GM23248 (cell line): Measurements from ENCODE around the gene PRKCQ. TPM values are rescaled to one million over a fixed set of nuclear protein-coding genes. Genes with fewer than 3 reads are reported as not detected.

Experiments
- DNase-seq: peaks from one replicate; pipeline ENCODE4 v3.0.0-alpha.2; 2015
- H2AFZ ChIP-seq: fragments of 200-600 bp; sonication (generic); 2 replicates; pipeline ENCODE4 v1.6.1; 2016; ENCODE audit warnings: antibody characterized with exemption
- H3F3A ChIP-seq: fragments of 200-600 bp; sonication (generic); 2 replicates; pipeline ENCODE4 v1.6.1; 2016; ENCODE audit warnings: mild to moderate bottlenecking, antibody characterized with exemption, mixed run types; ENCODE audit not compliant: insufficient read depth
- H3K27ac ChIP-seq: fragments of 200-600 bp; sonication (generic); 2 replicates; pipeline ENCODE4 v1.5.1; 2016; ENCODE audit warnings: mild to moderate bottlenecking
- H3K27me3 ChIP-seq: fragments of 200-600 bp; sonication (generic); replicated peaks from 2 replicates; pipeline ENCODE4 v1.6.1; 2016; ENCODE audit warnings: mild to moderate bottlenecking; ENCODE audit not compliant: insufficient read depth
- H3K36me3 ChIP-seq: fragments of 200-600 bp; sonication (generic); 2 replicates; pipeline ENCODE4 v1.6.1; 2016; ENCODE audit warnings: low read depth, mild to moderate bottlenecking
- H3K4me1 ChIP-seq: fragments of 200-600 bp; sonication (generic); 2 replicates; pipeline ENCODE4 v1.6.1; 2016; ENCODE audit warnings: mild to moderate bottlenecking; ENCODE audit not compliant: insufficient read depth
- H3K4me2 ChIP-seq: fragments of 200-600 bp; sonication (generic); one replicate; pipeline ENCODE4 v1.6.1; 2016; ENCODE audit warnings: mild to moderate bottlenecking; ENCODE audit not compliant: unreplicated experiment
- H3K4me3 ChIP-seq: fragments of 200-600 bp; sonication (generic); 2 replicates; pipeline ENCODE4 v1.5.1; 2016; ENCODE audit warnings: mild to moderate bottlenecking
- H3K79me2 ChIP-seq: fragments of 200-600 bp; sonication (generic); 2 replicates; pipeline ENCODE4 v1.6.1; 2016; ENCODE audit warnings: mild to moderate bottlenecking; ENCODE audit not compliant: insufficient read depth
- H3K9ac ChIP-seq: fragments of 200-600 bp; sonication (generic); 2 replicates; pipeline ENCODE4 v1.6.1; 2016; ENCODE audit warnings: mild to moderate bottlenecking
- H3K9me2 ChIP-seq: fragments of 200-600 bp; sonication (generic); 2 replicates; pipeline ENCODE4 v1.6.1; 2016; ENCODE audit warnings: mixed run types, mild to moderate bottlenecking, moderate library complexity; ENCODE audit not compliant: insufficient read depth
- H3K9me3 ChIP-seq: fragments of 200-600 bp; sonication (generic); one replicate; pipeline ENCODE4 v1.6.1; 2017; ENCODE audit warnings: low read depth
- H4K20me1 ChIP-seq: fragments of 200-600 bp; sonication (generic); 2 replicates; pipeline ENCODE4 v1.6.0; 2016; ENCODE audit not compliant: insufficient read depth
- EZH2 ChIP-seq: fragments of 200-600 bp; sonication (generic); IDR thresholded peaks from 2 replicates; pipeline ENCODE4 v1.6.1; 2018; ENCODE audit warnings: antibody characterized with exemption, mild to moderate bottlenecking; ENCODE audit not compliant: insufficient read depth, poor library complexity, severe bottlenecking
- EZH2phosphoT487 ChIP-seq: fragments of 200-600 bp; sonication (generic); IDR thresholded peaks from 2 replicates; pipeline ENCODE4 v1.6.1; 2018; ENCODE audit warnings: antibody characterized with exemption, moderate library complexity, mild to moderate bottlenecking, low read depth; ENCODE audit not compliant: insufficient read depth
- WGBS, 2 experiments: methylation state at CpG; one replicate each; pipeline ENCODE4 v1.1.6; 2015 to 2017; ENCODE audit warnings: low lambda C conversion rate in 2 of 2, low coverage in 1 of 2; ENCODE audit errors: missing lambda C conversion rate in 2 of 2; 5-methylcytosine and 5-hydroxymethylcytosine counted together
- in situ Hi-C: fragments of 300-500 bp; cut with MboI; formaldehyde crosslinking; loops from 2 replicates; pipeline ENCODE4 v1.15.0; 2020
- polyA plus RNA-seq: library from polyadenylated mRNA; unstranded; fragments of >200 nt; fragmentation: Nextera tagmentation; extraction: Ambion mirVana; gene quantifications from 2 replicates; pipeline ENCODE4 v1.2.1, GENCODE V29; 2016
- total RNA-seq: library from RNA; depleted of rRNA; stranded (reverse); fragments of >200 nt; shearing (Covaris generic); gene quantifications from 2 replicates; pipeline ENCODE4 v1.2.3, GENCODE V29; 2014

PRKCQ gene
- total and polyA plus RNA-seq, 2 experiments from 2014 or later = not detected

- Histone ChIP-seq H2AFZ (no peak overlapping the region), H3K4me2 (no peak overlapping the region), H3K36me3 (no peaks in the 10 kb centered on the region), H3F3A (no peaks in the 10 kb centered on the region), H4K20me1 (no peaks in the 10 kb centered on the region), H3K9ac (no peak overlapping the region), H3K27ac (no peak overlapping the region), H3K79me2 (no peaks in the 10 kb centered on the region), H3K4me3 (no peak overlapping the region), H3K9me2 (no peaks in the 10 kb centered on the region), H3K4me1 (no peaks in the 10 kb centered on the region), H3K27me3 (peaks cover 2% of the 10 kb centered on the region; the same call in 1 of the 2 replicates), H3K9me3 (no peaks in the 10 kb centered on the region)
- TF ChIP-seq EZH2 (no peak), EZH2phosphoT487 (no peak)
- DNase-seq = no peak
- in situ Hi-C loops = no loop called here
- WGBS, 2 experiments = 9 to 15% methylated on average over 4 of the region's 4 CpGs
Measured at GRCh38 chr10:6501931-6502330, 78.1 kb downstream of the PRKCQ start.

- no peak overlapping the region for H3K4me3 ChIP-seq
- no peak overlapping the region for H3K27ac ChIP-seq
- no peak overlapping the region for H3K9ac ChIP-seq
- H4K20me1 ChIP-seq = no peaks in the 10 kb centered on the region
- H3K4me2 ChIP-seq = no peak overlapping the region
- no peaks in the 10 kb centered on the region for H3K4me1 ChIP-seq
- no peaks in the 10 kb centered on the region for H3K79me2 ChIP-seq
- no peaks in the 10 kb centered on the region for H3K9me2 ChIP-seq
- H3K36me3 ChIP-seq = no peaks in the 10 kb centered on the region
- H3K9me3 ChIP-seq = no peaks in the 10 kb centered on the region
- H2AFZ ChIP-seq = no peak overlapping the region
- H3F3A ChIP-seq = no peaks in the 10 kb centered on the region
- TF ChIP-seq EZH2phosphoT487 (no peak), EZH2 (no peak)
- peaks cover 6% of the 10 kb centered on the region; the same call in 1 of the 2 replicates for H3K27me3 ChIP-seq
- in situ Hi-C loops = no loop called here
- no peak for DNase-seq
Measured at GRCh38 chr10:6499974-6500373, 80.1 kb downstream of the PRKCQ start.

GRCh38 chr10:6498771-6499170, 81.3 kb downstream of the PRKCQ start:
- H3K27me3 ChIP-seq = peaks cover 6% of the 10 kb centered on the region; the same call in 1 of the 2 replicates
- no peak overlapping the region for H3K4me3 ChIP-seq
- H3K4me1 ChIP-seq = no peaks in the 10 kb centered on the region
- DNase-seq = no peak
- H3K9ac ChIP-seq = no peak overlapping the region
- H3K27ac ChIP-seq = no peak overlapping the region
- no peaks in the 10 kb centered on the region for H3K9me3 ChIP-seq
- no peak overlapping the region for H3K4me2 ChIP-seq
- H3K36me3 ChIP-seq = no peaks in the 10 kb centered on the region
- no peaks in the 10 kb centered on the region for H3F3A ChIP-seq
- TF ChIP-seq EZH2phosphoT487 = no peak
- TF ChIP-seq EZH2 = no peak
- 86 to 87% methylated on average over 2 of the region's 2 CpGs for whole genome bisulfite sequencing, 2 experiments
- no peak overlapping the region for H2AFZ ChIP-seq
- H3K79me2 ChIP-seq = no peaks in the 10 kb centered on the region
- in situ Hi-C loops = no loop called here
- no peaks in the 10 kb centered on the region for H4K20me1 ChIP-seq
- no peaks in the 10 kb centered on the region for H3K9me2 ChIP-seq

- no peaks in the 10 kb centered on the region for H4K20me1 ChIP-seq
- in situ Hi-C loops = no loop called here
- H3K9ac ChIP-seq = no peak overlapping the region
- H2AFZ ChIP-seq = no peak overlapping the region
- no peaks in the 10 kb centered on the region for H3K4me1 ChIP-seq
- no peak overlapping the region for H3K4me2 ChIP-seq
- no peaks in the 10 kb centered on the region for H3K9me2 ChIP-seq
- no peak overlapping the region for H3K27ac ChIP-seq
- H3K9me3 ChIP-seq = no peaks in the 10 kb centered on the region
- no peaks in the 10 kb centered on the region for H3F3A ChIP-seq
- no peak overlapping the region for H3K4me3 ChIP-seq
- H3K79me2 ChIP-seq = no peaks in the 10 kb centered on the region
- H3K36me3 ChIP-seq = no peaks in the 10 kb centered on the region
- DNase-seq = no peak
- 44 to 50% methylated on average over 4 of the region's 4 CpGs for WGBS, 2 experiments
- TF ChIP-seq EZH2 (no peak), EZH2phosphoT487 (no peak)
- peaks cover 10% of the 10 kb centered on the region; the same call in 1 of the 2 replicates for H3K27me3 ChIP-seq
Measured at GRCh38 chr10:6497620-6498019, 82.5 kb downstream of the PRKCQ start.
